Measurements from ENCODE around the gene LRMDA. TPM values are rescaled to one million over a fixed set of nuclear protein-coding genes. Genes with fewer than 3 reads are reported as not detected.

LRMDA gene
- total RNA-seq, 1 donor from 2014 or later, result 18.7 TPM

DNA sequence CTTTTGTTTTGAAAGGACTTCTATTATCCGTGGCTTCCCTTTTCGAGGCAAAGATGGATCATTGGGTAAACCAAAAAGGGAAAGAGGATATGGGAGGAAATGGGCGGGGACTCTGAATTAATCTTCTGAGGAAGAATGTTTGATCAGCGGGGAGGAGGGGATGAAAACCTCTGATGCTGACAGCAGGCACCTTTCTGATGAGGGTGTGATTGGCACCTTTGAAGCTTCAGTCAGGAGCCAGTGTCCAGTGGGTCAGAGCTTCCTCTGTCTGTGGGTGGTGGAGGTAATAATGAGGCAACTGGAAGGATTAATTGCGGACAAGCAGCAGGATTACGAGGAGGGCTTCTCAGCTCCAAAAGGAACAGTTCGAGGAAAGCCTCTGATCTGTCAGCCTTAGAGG is 877.6 kb downstream of the LRMDA start:
- DNase-seq (ENCODE audit: low read depth), result no peak
- H3K36me3 ChIP-seq (ENCODE audit: control insufficient read depth, insufficient read depth, low read length), result no peaks in the 10 kb centered on the region
- TF ChIP-seq, protein P1, sequence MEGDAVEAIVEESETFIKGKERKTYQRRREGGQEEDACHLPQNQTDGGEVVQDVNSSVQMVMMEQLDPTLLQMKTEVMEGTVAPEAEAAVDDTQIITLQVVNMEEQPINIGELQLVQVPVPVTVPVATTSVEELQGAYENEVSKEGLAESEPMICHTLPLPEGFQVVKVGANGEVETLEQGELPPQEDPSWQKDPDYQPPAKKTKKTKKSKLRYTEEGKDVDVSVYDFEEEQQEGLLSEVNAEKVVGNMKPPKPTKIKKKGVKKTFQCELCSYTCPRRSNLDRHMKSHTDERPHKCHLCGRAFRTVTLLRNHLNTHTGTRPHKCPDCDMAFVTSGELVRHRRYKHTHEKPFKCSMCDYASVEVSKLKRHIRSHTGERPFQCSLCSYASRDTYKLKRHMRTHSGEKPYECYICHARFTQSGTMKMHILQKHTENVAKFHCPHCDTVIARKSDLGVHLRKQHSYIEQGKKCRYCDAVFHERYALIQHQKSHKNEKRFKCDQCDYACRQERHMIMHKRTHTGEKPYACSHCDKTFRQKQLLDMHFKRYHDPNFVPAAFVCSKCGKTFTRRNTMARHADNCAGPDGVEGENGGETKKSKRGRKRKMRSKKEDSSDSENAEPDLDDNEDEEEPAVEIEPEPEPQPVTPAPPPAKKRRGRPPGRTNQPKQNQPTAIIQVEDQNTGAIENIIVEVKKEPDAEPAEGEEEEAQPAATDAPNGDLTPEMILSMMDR (IDR thresholded peaks at IDR 0.05; ENCODE audit: insufficient read depth, low read length, poor library complexity, severe bottlenecking), result no peak
- H3K4me3 ChIP-seq (ENCODE audit: low read depth, low read length), result no peak overlapping the region
- no peaks in the 10 kb centered on the region for H3K27me3 ChIP-seq (ENCODE audit: control insufficient read depth, insufficient read depth, low read length)

DNA sequence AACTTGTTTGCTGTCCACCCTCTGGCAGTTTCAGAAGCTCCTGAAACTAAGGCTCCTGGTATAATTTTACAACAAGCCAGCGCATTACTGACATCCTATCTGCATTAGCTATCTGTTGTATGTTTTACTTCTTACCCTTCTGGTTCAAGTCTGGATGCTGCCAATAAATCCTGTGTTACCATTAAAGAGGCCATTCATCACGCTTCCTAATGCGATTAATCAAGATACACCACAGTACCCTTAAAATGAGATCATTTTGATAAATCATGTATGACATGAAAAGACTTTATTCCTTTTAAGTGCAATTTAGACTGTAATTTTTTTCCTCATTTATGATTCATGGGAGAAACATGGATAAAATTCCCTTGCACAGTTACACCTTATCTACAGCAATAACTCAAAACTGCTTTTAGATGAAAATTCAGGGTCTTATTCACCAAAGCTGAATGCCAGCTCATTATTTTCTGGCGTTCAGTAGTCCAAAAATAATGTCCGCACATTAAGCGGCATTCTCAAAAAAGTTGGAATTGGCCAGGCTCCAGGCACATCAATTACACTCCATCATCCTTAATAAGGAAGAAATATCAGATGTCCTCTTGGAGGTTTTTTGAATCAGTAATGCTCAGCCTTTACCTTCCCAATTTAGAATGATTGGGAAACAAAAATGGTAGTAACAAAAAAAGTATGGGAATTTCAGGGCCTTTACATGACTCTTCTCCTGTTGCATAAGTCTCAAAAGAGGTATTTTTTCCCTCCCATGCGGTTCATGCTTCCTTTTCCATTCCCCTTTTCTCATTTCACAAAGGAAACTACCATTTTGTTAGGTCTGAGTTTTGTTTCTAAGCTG is 878.5 kb downstream of the LRMDA start:
- Histone ChIP-seq H3K27me3 (ENCODE audit: control insufficient read depth, insufficient read depth, low read length) (no peaks in the 10 kb centered on the region), H3K4me3 (ENCODE audit: low read depth, low read length) (no peak overlapping the region), H3K36me3 (ENCODE audit: control insufficient read depth, insufficient read depth, low read length) (no peaks in the 10 kb centered on the region)
- DNase-seq (ENCODE audit: low read depth), result no peak
- TF ChIP-seq, protein P1 (IDR thresholded peaks at IDR 0.05; ENCODE audit: insufficient read depth, low read length, poor library complexity, severe bottlenecking), result no peak

DNA sequence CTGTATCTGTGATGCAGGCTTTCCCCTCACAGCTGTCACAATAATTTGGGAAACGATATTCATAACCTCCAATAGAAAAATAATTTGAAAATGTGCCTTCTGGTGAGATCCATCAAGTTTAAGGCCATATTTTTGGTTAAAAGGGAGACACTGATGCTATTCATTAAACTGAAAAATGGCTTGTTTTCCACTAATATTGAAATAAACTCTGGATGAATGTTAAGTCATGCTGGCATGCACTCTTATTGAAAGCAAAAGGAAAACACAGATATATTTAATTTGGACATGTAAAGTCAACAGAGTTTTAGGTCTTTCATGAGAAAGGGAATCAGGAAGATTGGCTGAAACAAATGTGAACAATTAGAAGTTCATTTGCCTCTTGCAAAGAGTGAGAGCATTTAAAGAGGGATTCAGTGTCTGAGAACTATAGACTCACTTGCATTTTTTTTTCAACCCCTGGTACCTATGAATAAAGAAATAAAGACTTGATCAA is 879.2 kb downstream of the LRMDA start:
- H3K36me3 ChIP-seq (ENCODE audit: control insufficient read depth, insufficient read depth, low read length), result no peaks in the 10 kb centered on the region
- no peak for DNase-seq (ENCODE audit: low read depth)
- no peak overlapping the region for H3K4me3 ChIP-seq (ENCODE audit: low read depth, low read length)
- H3K27me3 ChIP-seq (ENCODE audit: control insufficient read depth, insufficient read depth, low read length), result no peaks in the 10 kb centered on the region
- TF ChIP-seq, protein P1 (IDR thresholded peaks at IDR 0.05; ENCODE audit: insufficient read depth, low read length, poor library complexity, severe bottlenecking), result no peak

DNA sequence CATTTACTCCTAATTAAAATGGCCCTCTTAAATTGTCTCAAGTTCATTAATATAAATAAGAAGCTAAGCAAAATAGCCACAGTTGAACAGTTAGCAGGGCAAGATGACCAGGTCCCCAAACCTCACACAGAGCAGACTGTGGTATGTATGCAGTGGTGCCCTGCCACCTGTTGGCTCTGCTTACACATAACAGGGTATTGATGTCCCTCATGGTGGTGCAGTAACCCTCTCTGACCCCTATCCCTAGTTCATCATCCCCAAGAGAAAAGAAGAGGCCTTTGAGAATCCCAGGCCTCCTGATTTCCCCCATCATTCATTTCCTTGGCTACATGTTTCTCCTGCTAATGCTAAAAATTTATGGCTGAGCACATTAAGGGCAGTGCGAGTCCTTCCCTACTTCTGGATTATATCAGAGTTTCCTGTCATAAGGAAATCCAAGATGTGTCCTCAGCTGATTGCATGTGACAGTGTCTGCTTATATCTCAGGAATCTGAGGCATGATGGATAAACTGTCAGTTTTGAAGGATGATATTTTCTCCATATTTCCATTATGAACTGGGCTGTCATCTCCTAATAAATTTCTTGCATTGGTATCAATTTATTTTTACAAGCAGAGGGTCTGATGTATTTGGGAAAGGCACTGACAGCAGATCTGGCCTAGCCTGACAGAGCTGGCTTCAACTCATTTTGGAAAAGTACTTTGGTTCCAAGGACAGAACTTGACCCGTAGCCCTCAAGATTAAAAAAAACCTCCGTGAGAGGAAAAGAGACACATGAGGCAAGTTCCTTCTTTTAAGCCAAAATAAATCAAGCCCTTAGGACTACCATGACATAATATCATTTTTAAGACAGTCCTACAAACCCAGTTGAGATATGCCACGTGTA is 880.6 kb downstream of the LRMDA start:
- TF ChIP-seq, protein P1 (IDR thresholded peaks at IDR 0.05; ENCODE audit: insufficient read depth, low read length, poor library complexity, severe bottlenecking), result peak; percentile 56
- H3K4me3 ChIP-seq (ENCODE audit: low read depth, low read length), result no peak overlapping the region
- no peak for DNase-seq (ENCODE audit: low read depth)
- no peaks in the 10 kb centered on the region for H3K27me3 ChIP-seq (ENCODE audit: control insufficient read depth, insufficient read depth, low read length)
- no peaks in the 10 kb centered on the region for H3K36me3 ChIP-seq (ENCODE audit: control insufficient read depth, insufficient read depth, low read length)

DNA sequence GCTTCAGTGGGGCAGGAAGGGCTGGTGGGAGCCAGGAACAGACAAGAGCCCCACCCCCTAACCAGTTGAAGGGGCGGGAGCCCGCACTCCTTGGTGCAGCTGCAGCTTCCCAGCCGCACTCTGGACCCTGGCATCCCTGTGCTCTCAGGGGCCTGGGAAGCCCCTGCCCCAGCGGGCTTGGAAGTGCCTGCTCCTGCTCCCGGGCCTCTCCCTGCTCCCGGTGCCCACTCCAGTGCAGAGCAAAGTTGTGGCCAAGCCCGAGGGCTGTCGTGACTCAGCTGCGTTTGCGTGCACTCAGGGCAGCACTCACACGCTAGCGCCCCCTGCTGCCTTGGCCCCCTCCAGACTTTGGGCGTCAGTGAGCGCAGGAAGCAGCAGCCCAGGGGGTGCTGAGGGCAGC is 883.8 kb downstream of the LRMDA start:
- H3K36me3 ChIP-seq (ENCODE audit: control insufficient read depth, insufficient read depth, low read length), result no peaks in the 10 kb centered on the region
- no peaks in the 10 kb centered on the region for H3K27me3 ChIP-seq (ENCODE audit: control insufficient read depth, insufficient read depth, low read length)
- DNase-seq (ENCODE audit: low read depth), result no peak
- TF ChIP-seq, protein P1 (IDR thresholded peaks at IDR 0.05; ENCODE audit: insufficient read depth, low read length, poor library complexity, severe bottlenecking), result no peak
- H3K4me3 ChIP-seq (ENCODE audit: low read depth, low read length), result no peak overlapping the region
